Spleen (tissue), 7 donors: ENCODE measurements around the gene ARID5A.

Experiments
- POLR2A ChIP-seq, 3 donors: fragments of 450-650 bp; IDR thresholded peaks; one replicate each; pipeline ENCODE4 v1.5.1; 2017; ENCODE audit warnings: antibody characterized with exemption in 3 of 3, mild to moderate bottlenecking in 1 of 3
- POLR2AphosphoS5 ChIP-seq, 3 donors: sonication (generic); formaldehyde crosslinking; IDR thresholded peaks; one replicate each; pipeline ENCODE4 v1.5.1; 2017; ENCODE audit warnings: antibody characterized with exemption in 3 of 3
- TF ChIP-seq, protein P1 (sequence below), 11 experiments: fragments of 200-600 bp in 7 of 11; fragments of 450-650 bp in 4 of 11; sonication (generic) in 4 of 11; IDR thresholded peaks in 8 of 11; conservative IDR thresholded peaks in 3 of 11; 1 replicate in 7 of 11; 2 replicates in 4 of 11; pipeline versions ENCODE4 v1.4.0 to v1.8.0; 2016 to 2021; ENCODE audit warnings: antibody characterized with exemption in 11 of 11, inconsistent platforms in 4 of 11, mild to moderate bottlenecking in 1 of 11
- donor health status: DM: no; HTN: no; CAD: no; lungs with moderate emphysema.
- donor health status: DM: no; HTN: no; CAD: no.
- donor health status: DM: no; HTN: no; CAD: no.

DNA sequence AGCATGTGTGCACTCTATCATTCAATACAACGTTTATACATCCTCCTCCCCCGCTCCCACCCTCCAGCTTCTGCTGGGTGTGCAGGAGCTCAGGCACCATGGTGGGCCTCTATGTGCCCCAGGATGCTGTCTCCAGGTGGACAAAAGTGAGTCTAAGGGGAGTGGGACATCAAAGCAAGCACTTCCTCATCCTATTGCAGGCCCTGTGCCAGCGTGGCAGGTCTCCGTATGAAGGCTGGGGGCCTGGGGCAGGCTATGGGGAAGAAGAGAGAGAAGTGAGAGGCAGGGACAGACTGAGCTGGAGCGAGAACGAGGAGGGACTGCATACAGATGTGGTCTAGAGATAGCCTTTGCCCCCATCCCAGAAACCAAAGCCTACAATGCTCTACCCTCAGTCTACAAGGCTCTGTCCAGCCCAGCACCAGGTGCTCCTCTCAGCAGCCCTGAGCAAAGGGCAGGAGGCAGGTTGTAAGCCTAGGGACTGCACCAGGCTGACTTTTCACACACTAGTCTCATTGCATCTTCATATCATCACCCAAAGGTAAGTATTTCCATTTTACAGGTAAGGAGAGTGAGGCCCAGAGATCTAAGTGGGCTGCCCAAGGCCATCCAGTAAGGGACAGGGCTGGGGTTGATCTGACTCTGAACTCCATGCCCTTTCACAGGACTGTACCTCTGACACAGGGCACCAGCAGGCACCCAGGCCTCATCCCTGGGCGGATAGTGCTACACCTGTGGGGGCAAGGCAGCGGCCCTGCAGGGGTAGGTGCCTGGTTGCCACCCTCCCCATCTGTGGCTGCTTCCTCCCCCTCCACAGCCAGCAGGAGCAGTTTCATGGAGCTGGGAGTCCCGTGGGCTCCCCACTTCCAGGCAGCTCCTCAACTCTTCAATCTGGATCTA lies 14.0 kb upstream of the ARID5A start:
- TF ChIP-seq POLR2AphosphoS5 (IDR thresholded peaks at IDR 0.05) (no peak), POLR2A (IDR thresholded peaks at IDR 0.05) (no peak)
- TF ChIP-seq, protein P1, sequence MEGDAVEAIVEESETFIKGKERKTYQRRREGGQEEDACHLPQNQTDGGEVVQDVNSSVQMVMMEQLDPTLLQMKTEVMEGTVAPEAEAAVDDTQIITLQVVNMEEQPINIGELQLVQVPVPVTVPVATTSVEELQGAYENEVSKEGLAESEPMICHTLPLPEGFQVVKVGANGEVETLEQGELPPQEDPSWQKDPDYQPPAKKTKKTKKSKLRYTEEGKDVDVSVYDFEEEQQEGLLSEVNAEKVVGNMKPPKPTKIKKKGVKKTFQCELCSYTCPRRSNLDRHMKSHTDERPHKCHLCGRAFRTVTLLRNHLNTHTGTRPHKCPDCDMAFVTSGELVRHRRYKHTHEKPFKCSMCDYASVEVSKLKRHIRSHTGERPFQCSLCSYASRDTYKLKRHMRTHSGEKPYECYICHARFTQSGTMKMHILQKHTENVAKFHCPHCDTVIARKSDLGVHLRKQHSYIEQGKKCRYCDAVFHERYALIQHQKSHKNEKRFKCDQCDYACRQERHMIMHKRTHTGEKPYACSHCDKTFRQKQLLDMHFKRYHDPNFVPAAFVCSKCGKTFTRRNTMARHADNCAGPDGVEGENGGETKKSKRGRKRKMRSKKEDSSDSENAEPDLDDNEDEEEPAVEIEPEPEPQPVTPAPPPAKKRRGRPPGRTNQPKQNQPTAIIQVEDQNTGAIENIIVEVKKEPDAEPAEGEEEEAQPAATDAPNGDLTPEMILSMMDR (IDR thresholded peaks at IDR 0.05 in 8 of 11, conservative IDR thresholded peaks at IDR 0.05 in 3 of 11), result no peak
